HUES48 (cell line): Measurements from ENCODE around the gene MAPK14.
"Not testable (repeated sequence)": the region's sequence is repeated elsewhere in the genome, so short reads cannot be mapped to it uniquely, and the experiment has no call there.

ENCODE experiments used
- H3K27ac ChIP-seq: one replicate; pipeline ENCODE4 v1.7.0; 2013; ENCODE audit warnings: low read depth, low read length, inconsistent platforms
- H3K27me3 ChIP-seq: 2 replicates; pipeline ENCODE4 v1.6.1; 2013; ENCODE audit warnings: mild to moderate bottlenecking, low read length; ENCODE audit not compliant: control insufficient read depth, insufficient read depth
- H3K36me3 ChIP-seq: 2 replicates; pipeline ENCODE4 v1.6.1; 2013; ENCODE audit warnings: low read length; ENCODE audit not compliant: control insufficient read depth, insufficient read depth
- H3K4me1 ChIP-seq: 2 replicates; pipeline ENCODE4 v1.6.1; 2013; ENCODE audit warnings: mild to moderate bottlenecking, low read length; ENCODE audit not compliant: control insufficient read depth, insufficient read depth
- H3K4me3 ChIP-seq: 2 replicates; pipeline ENCODE4 v1.5.1; 2013; ENCODE audit warnings: mild to moderate bottlenecking, low read depth, low read length
- H3K9ac ChIP-seq: 2 replicates; pipeline ENCODE4 v1.6.1; 2013; ENCODE audit warnings: mild to moderate bottlenecking, low read depth, low read length, moderate library complexity
- H3K9me3 ChIP-seq: 2 replicates; pipeline ENCODE4 v1.6.1; 2013; ENCODE audit warnings: low read length; ENCODE audit not compliant: control insufficient read depth, insufficient read depth

The MAPK14 gene

GRCh38 chr6:36083446-36083845 lies 55.8 kb downstream of the MAPK14 start:
- Histone ChIP-seq H3K9me3 (peaks cover 2% of the 10 kb centered on the region; the same call in 1 of the 2 replicates), H3K4me1 (no peaks in the 10 kb centered on the region), H3K4me3 (no peak overlapping the region), H3K9ac (no peak overlapping the region), H3K36me3 (peaks cover 49% of the 10 kb centered on the region), H3K27me3 (no peaks in the 10 kb centered on the region), H3K27ac (no peak overlapping the region)

GRCh38 chr6:36088204-36088603 lies 60.6 kb downstream of the MAPK14 start:
- peaks cover 23% of the 10 kb centered on the region for H3K36me3 ChIP-seq
- not testable (repeated sequence) for H3K9me3 ChIP-seq, H3K4me3 ChIP-seq, H3K4me1 ChIP-seq, H3K9ac ChIP-seq, H3K27me3 ChIP-seq, H3K27ac ChIP-seq

GRCh38 chr6:36089048-36089447 lies 61.4 kb downstream of the MAPK14 start:
- Histone ChIP-seq H3K4me1 (no peaks in the 10 kb centered on the region), H3K4me3 (no peak overlapping the region), H3K9me3 (no peaks in the 10 kb centered on the region), H3K27me3 (no peaks in the 10 kb centered on the region), H3K27ac (no peak overlapping the region), H3K36me3 (peaks cover 14% of the 10 kb centered on the region), H3K9ac (no peak overlapping the region)

GRCh38 chr6:36094238-36094637 lies 66.6 kb downstream of the MAPK14 start:
- Histone ChIP-seq H3K27ac (no peak overlapping the region), H3K9me3 (no peaks in the 10 kb centered on the region), H3K36me3 (peaks cover 28% of the 10 kb centered on the region), H3K4me3 (no peak overlapping the region), H3K4me1 (peaks cover 9% of the 10 kb centered on the region), H3K27me3 (no peaks in the 10 kb centered on the region), H3K9ac (no peak overlapping the region)

- no peak overlapping the region for H3K27ac ChIP-seq
Measured at GRCh38 chr6:36094753-36095496, 67.3 kb downstream of the MAPK14 start.

GRCh38 chr6:36095497-36096391 lies 68.1 kb downstream of the MAPK14 start:
- no peak overlapping the region for H3K4me3 ChIP-seq
- peaks cover 9% of the 10 kb centered on the region for H3K4me1 ChIP-seq
- no peak overlapping the region for H3K9ac ChIP-seq
- peaks cover 32% of the 10 kb centered on the region for H3K36me3 ChIP-seq
- peak overlapping the region; percentile 21 for H3K27ac ChIP-seq
- no peaks in the 10 kb centered on the region for H3K9me3 ChIP-seq
- no peaks in the 10 kb centered on the region for H3K27me3 ChIP-seq

More at GRCh38 chr6:36094753-36095496, 67.3 kb downstream of the MAPK14 start:
- Histone ChIP-seq H3K27me3 (no peaks in the 10 kb centered on the region), H3K9ac (no peak overlapping the region), H3K36me3 (peaks cover 28% of the 10 kb centered on the region), H3K4me1 (peaks cover 9% of the 10 kb centered on the region), H3K9me3 (no peaks in the 10 kb centered on the region), H3K4me3 (no peak overlapping the region)

- Histone ChIP-seq H3K4me3 (no peak overlapping the region), H3K9ac (no peak overlapping the region), H3K36me3 (peaks cover 32% of the 10 kb centered on the region), H3K4me1 (peaks cover 9% of the 10 kb centered on the region), H3K27me3 (no peaks in the 10 kb centered on the region), H3K27ac (no peak overlapping the region), H3K9me3 (no peaks in the 10 kb centered on the region)
Measured at GRCh38 chr6:36098253-36098919, 70.8 kb downstream of the MAPK14 start.

- Histone ChIP-seq H3K9ac (no peak overlapping the region), H3K36me3 (peaks cover 35% of the 10 kb centered on the region)
Measured at GRCh38 chr6:36098920-36099647, 71.5 kb downstream of the MAPK14 start.

GRCh38 chr6:36099869-36100483 lies 72.4 kb downstream of the MAPK14 start:
- no peak overlapping the region for H3K4me3 ChIP-seq
- H3K9ac ChIP-seq = no peak overlapping the region
- H3K9me3 ChIP-seq = no peaks in the 10 kb centered on the region
- peaks cover 4% of the 10 kb centered on the region for H3K4me1 ChIP-seq
- no peaks in the 10 kb centered on the region for H3K27me3 ChIP-seq
- no peak overlapping the region for H3K27ac ChIP-seq
- H3K36me3 ChIP-seq = peaks cover 35% of the 10 kb centered on the region

More at GRCh38 chr6:36098920-36099647, 71.5 kb downstream of the MAPK14 start:
- H3K27me3 ChIP-seq = no peaks in the 10 kb centered on the region
- peaks cover 9% of the 10 kb centered on the region for H3K4me1 ChIP-seq
- H3K4me3 ChIP-seq = no peak overlapping the region
- no peak overlapping the region for H3K27ac ChIP-seq
- no peaks in the 10 kb centered on the region for H3K9me3 ChIP-seq

GRCh38 chr6:36101691-36102090 lies 74.1 kb downstream of the MAPK14 start:
- peaks cover 26% of the 10 kb centered on the region; the same call in 1 of the 2 replicates for H3K36me3 ChIP-seq
- H3K27me3 ChIP-seq = no peaks in the 10 kb centered on the region
- H3K9me3 ChIP-seq = no peaks in the 10 kb centered on the region
- H3K9ac ChIP-seq = no peak overlapping the region
- H3K4me3 ChIP-seq = no peak overlapping the region
- no peak overlapping the region for H3K27ac ChIP-seq
- H3K4me1 ChIP-seq = 0 out of 2 replicates have a peak, but pooled peaks cover 3% of the 10 kb centered on the region
